Activated naive CD8-positive, alpha-beta T cell treated with anti-CD3 and anti-CD28 coated beads, Interleukin-2, amount 50 U/mL, for 24 hours (primary cell): ENCODE measurements around the gene LPCAT4.

Experiments
- ATAC-seq: fragments of 150-1000 bp; cut with Tn5 transposase; one replicate; pipeline ENCODE4 v1.10.0; 2021
- DNase-seq: peaks from one replicate; pipeline ENCODE4 v3.0.0; 2021
- H3K27ac Mint-ChIP-seq: one replicate; pipeline ENCODE4 v1.8.0; 2021; ENCODE audit warnings: mild to moderate bottlenecking, mixed read lengths
- H3K27me3 Mint-ChIP-seq: one replicate; pipeline ENCODE4 v1.8.0; 2021; ENCODE audit warnings: mixed read lengths
- H3K36me3 Mint-ChIP-seq: one replicate; pipeline ENCODE4 v1.8.0; 2021; ENCODE audit warnings: low read depth, mixed read lengths
- H3K4me1 Mint-ChIP-seq: one replicate; pipeline ENCODE4 v1.8.0; 2021; ENCODE audit warnings: mixed read lengths
- H3K4me3 Mint-ChIP-seq: one replicate; pipeline ENCODE4 v1.8.0; 2021; ENCODE audit warnings: mild to moderate bottlenecking, moderate library complexity, mixed read lengths
- H3K9me3 Mint-ChIP-seq: one replicate; pipeline ENCODE4 v1.8.0; 2021; ENCODE audit warnings: mixed read lengths

LPCAT4 gene

GRCh38 chr15:34370643-34371042 lies 3.6 kb upstream of the LPCAT4 start:
- no peaks in the 10 kb centered on the region for H3K27me3 Mint-ChIP-seq
- no peak overlapping the region for H3K27ac Mint-ChIP-seq
- H3K4me1 Mint-ChIP-seq, result peaks cover 30% of the 10 kb centered on the region
- no peak for ATAC-seq
- DNase-seq, result no peak
- no peaks in the 10 kb centered on the region for H3K9me3 Mint-ChIP-seq
- H3K36me3 Mint-ChIP-seq, result no peaks in the 10 kb centered on the region
- H3K4me3 Mint-ChIP-seq, result no peak overlapping the region

GRCh38 chr15:34370129-34370528 lies 3.1 kb upstream of the LPCAT4 start:
- Mint-ChIP-seq H3K9me3 (no peaks in the 10 kb centered on the region), H3K4me1 (peaks cover 35% of the 10 kb centered on the region), H3K4me3 (no peak overlapping the region), H3K27me3 (no peaks in the 10 kb centered on the region), H3K36me3 (no peaks in the 10 kb centered on the region), H3K27ac (peak overlapping the region; percentile 43)
- DNase-seq (no peak), ATAC-seq (no peak)

- H3K4me1 Mint-ChIP-seq, result peaks cover 42% of the 10 kb centered on the region
- H3K27ac Mint-ChIP-seq, result peak overlapping the region; percentile 90
- ATAC-seq (peak; percentile 23), DNase-seq (peak; percentile 66)
- H3K36me3 Mint-ChIP-seq, result peaks cover 12% of the 10 kb centered on the region
- H3K4me3 Mint-ChIP-seq, result peak overlapping the region; percentile 98
- H3K9me3 Mint-ChIP-seq, result no peaks in the 10 kb centered on the region
- no peaks in the 10 kb centered on the region for H3K27me3 Mint-ChIP-seq
Measured at GRCh38 chr15:34366271-34367065, 528 bp downstream of the LPCAT4 start.

- Mint-ChIP-seq H3K27ac (peak overlapping the region; percentile 2), H3K27me3 (no peaks in the 10 kb centered on the region), H3K4me3 (peak overlapping the region; percentile 98), H3K4me1 (peaks cover 42% of the 10 kb centered on the region), H3K9me3 (no peaks in the 10 kb centered on the region), H3K36me3 (peaks cover 15% of the 10 kb centered on the region)
- no peak for ATAC-seq
- DNase-seq, result no peak
Measured at GRCh38 chr15:34365836-34366235, 1.2 kb downstream of the LPCAT4 start.

GRCh38 chr15:34365091-34365825 lies 1.7 kb downstream of the LPCAT4 start:
- no peaks in the 10 kb centered on the region for H3K27me3 Mint-ChIP-seq
- peak overlapping the region; percentile 31 for H3K27ac Mint-ChIP-seq

GRCh38 chr15:34364041-34364440 lies 3.0 kb downstream of the LPCAT4 start:
- H3K4me1 Mint-ChIP-seq, result peaks cover 29% of the 10 kb centered on the region
- H3K36me3 Mint-ChIP-seq, result peaks cover 21% of the 10 kb centered on the region
- H3K27ac Mint-ChIP-seq, result no peak overlapping the region
- H3K27me3 Mint-ChIP-seq, result no peaks in the 10 kb centered on the region
- no peaks in the 10 kb centered on the region for H3K9me3 Mint-ChIP-seq
- no peak overlapping the region for H3K4me3 Mint-ChIP-seq
- DNase-seq (no peak), ATAC-seq (no peak)

More at GRCh38 chr15:34365091-34365825, 1.7 kb downstream of the LPCAT4 start:
- no peak for DNase-seq
- Mint-ChIP-seq H3K4me1 (peaks cover 38% of the 10 kb centered on the region), H3K9me3 (no peaks in the 10 kb centered on the region), H3K4me3 (peak overlapping the region; percentile 98), H3K36me3 (peaks cover 17% of the 10 kb centered on the region)
- ATAC-seq, result no peak

- no peaks in the 10 kb centered on the region for H3K9me3 Mint-ChIP-seq
Measured at GRCh38 chr15:34362047-34362773, 4.8 kb downstream of the LPCAT4 start.

GRCh38 chr15:34361278-34361677 lies 5.7 kb downstream of the LPCAT4 start:
- Mint-ChIP-seq H3K4me3 (no peak overlapping the region), H3K9me3 (no peaks in the 10 kb centered on the region), H3K36me3 (peaks cover 32% of the 10 kb centered on the region), H3K4me1 (peaks cover 19% of the 10 kb centered on the region), H3K27me3 (no peaks in the 10 kb centered on the region), H3K27ac (no peak overlapping the region)
- ATAC-seq (no peak), DNase-seq (no peak)

More at GRCh38 chr15:34362047-34362773, 4.8 kb downstream of the LPCAT4 start:
- DNase-seq (no peak), ATAC-seq (no peak)
- H3K27ac Mint-ChIP-seq, result no peak overlapping the region
- H3K36me3 Mint-ChIP-seq, result peaks cover 32% of the 10 kb centered on the region
- H3K4me1 Mint-ChIP-seq, result peaks cover 23% of the 10 kb centered on the region
- H3K27me3 Mint-ChIP-seq, result no peaks in the 10 kb centered on the region
- H3K4me3 Mint-ChIP-seq, result no peak overlapping the region

GRCh38 chr15:34360298-34360697 lies 6.7 kb downstream of the LPCAT4 start:
- Mint-ChIP-seq H3K27me3 (no peaks in the 10 kb centered on the region), H3K4me3 (no peak overlapping the region), H3K4me1 (peaks cover 9% of the 10 kb centered on the region), H3K36me3 (peaks cover 32% of the 10 kb centered on the region), H3K9me3 (no peaks in the 10 kb centered on the region), H3K27ac (no peak overlapping the region)
- DNase-seq (no peak), ATAC-seq (no peak)

- H3K27ac Mint-ChIP-seq, result no peak overlapping the region
- no peak overlapping the region for H3K4me3 Mint-ChIP-seq
- no peaks in the 10 kb centered on the region for H3K27me3 Mint-ChIP-seq
- peaks cover 28% of the 10 kb centered on the region for H3K36me3 Mint-ChIP-seq
- no peaks in the 10 kb centered on the region for H3K9me3 Mint-ChIP-seq
- peaks cover 3% of the 10 kb centered on the region for H3K4me1 Mint-ChIP-seq
- ATAC-seq (no peak), DNase-seq (no peak)
Measured at GRCh38 chr15:34359416-34359815, 7.6 kb downstream of the LPCAT4 start.

- Mint-ChIP-seq H3K9me3 (no peaks in the 10 kb centered on the region), H3K4me1 (peaks cover 3% of the 10 kb centered on the region)
Measured at GRCh38 chr15:34358948-34359347, 8.0 kb downstream of the LPCAT4 start.

GRCh38 chr15:34358367-34358766 lies 8.6 kb downstream of the LPCAT4 start:
- no peak for ATAC-seq
- Mint-ChIP-seq H3K4me3 (no peak overlapping the region), H3K4me1 (peaks cover 3% of the 10 kb centered on the region), H3K27ac (no peak overlapping the region), H3K9me3 (no peaks in the 10 kb centered on the region), H3K36me3 (peaks cover 25% of the 10 kb centered on the region), H3K27me3 (no peaks in the 10 kb centered on the region)
- DNase-seq, result no peak

More at GRCh38 chr15:34358948-34359347, 8.0 kb downstream of the LPCAT4 start:
- ATAC-seq, result no peak
- Mint-ChIP-seq H3K4me3 (no peak overlapping the region), H3K36me3 (peaks cover 28% of the 10 kb centered on the region), H3K27ac (no peak overlapping the region), H3K27me3 (no peaks in the 10 kb centered on the region)
- no peak for DNase-seq

- ATAC-seq (no peak), DNase-seq (no peak)
- no peak overlapping the region for H3K4me3 Mint-ChIP-seq
- H3K27ac Mint-ChIP-seq, result no peak overlapping the region
- no peaks in the 10 kb centered on the region for H3K4me1 Mint-ChIP-seq
- peaks cover 22% of the 10 kb centered on the region for H3K36me3 Mint-ChIP-seq
- H3K27me3 Mint-ChIP-seq, result no peaks in the 10 kb centered on the region
- no peaks in the 10 kb centered on the region for H3K9me3 Mint-ChIP-seq
Measured at GRCh38 chr15:34357653-34358052, 9.3 kb downstream of the LPCAT4 start.

- Mint-ChIP-seq H3K9me3 (no peaks in the 10 kb centered on the region), H3K27me3 (no peaks in the 10 kb centered on the region), H3K4me3 (no peak overlapping the region), H3K36me3 (peaks cover 17% of the 10 kb centered on the region), H3K27ac (no peak overlapping the region), H3K4me1 (no peaks in the 10 kb centered on the region)
- ATAC-seq, result no peak
- DNase-seq, result no peak
Measured at GRCh38 chr15:34355241-34355640, 11.8 kb downstream of the LPCAT4 start.
